CD4-positive, CD25-positive, alpha-beta regulatory T cell (primary cell): ENCODE data around the gene SNRNP70. TPM values are rescaled to one million over a fixed set of nuclear protein-coding genes. Genes with fewer than 3 reads are reported as not detected.
"Not testable (repeated sequence)": the region's sequence is repeated elsewhere in the genome, so short reads cannot be mapped to it uniquely, and the experiment has no call there.

Experiments
- ATAC-seq, 2 donors: fragments of 150-1000 bp; cut with Tn5 transposase; one replicate each; pipeline ENCODE4 v1.10.0; 2021; ENCODE audit warnings: low read depth in 2 of 2, moderate number of reproducible peaks in 2 of 2, moderate library complexity in 1 of 2
- DNase-seq, 3 donors: peaks; one replicate each; pipeline versions ENCODE4 v3.0.0 to v3.0.0-alpha.2; 2012 to 2022; ENCODE audit warnings: mixed read lengths in 1 of 3
- H3K27ac ChIP-seq: one replicate; pipeline ENCODE4 v1.7.0; 2013; ENCODE audit warnings: mild to moderate bottlenecking, low read length; ENCODE audit not compliant: insufficient read depth, poor library complexity, severe bottlenecking
- H3K27me3 ChIP-seq: one replicate; pipeline ENCODE4 v1.7.0; 2013; ENCODE audit warnings: low read length; ENCODE audit not compliant: control insufficient read depth, insufficient read depth
- H3K36me3 ChIP-seq: one replicate; pipeline ENCODE4 v1.7.0; 2013; ENCODE audit warnings: mild to moderate bottlenecking, low read length, moderate library complexity; ENCODE audit not compliant: control insufficient read depth, insufficient read depth
- H3K4me1 ChIP-seq: 2 replicates; pipeline ENCODE4 v1.7.0; 2013; ENCODE audit warnings: mild to moderate bottlenecking, low read length; ENCODE audit not compliant: insufficient read depth, control insufficient read depth, poor library complexity, severe bottlenecking
- H3K4me3 ChIP-seq: one replicate; pipeline ENCODE4 v1.7.0; 2013; ENCODE audit warnings: low read depth, mild to moderate bottlenecking, low read length, moderate library complexity
- H3K9me3 ChIP-seq, 2 experiments: 1 replicate in 1 of 2; 2 replicates in 1 of 2; pipeline ENCODE4 v1.7.0; 2013; ENCODE audit warnings: low read length in 2 of 2, mild to moderate bottlenecking in 1 of 2, moderate library complexity in 1 of 2; ENCODE audit not compliant: control insufficient read depth in 2 of 2
- H3K27ac Mint-ChIP-seq, 3 donors: one replicate each; pipeline ENCODE4 v1.8.0; 2020 to 2022; ENCODE audit warnings: mild to moderate bottlenecking in 3 of 3, mixed read lengths in 3 of 3, moderate library complexity in 2 of 3
- H3K27me3 Mint-ChIP-seq: one replicate; pipeline ENCODE4 v1.8.0; 2022; ENCODE audit warnings: mild to moderate bottlenecking, mixed read lengths
- H3K36me3 Mint-ChIP-seq: one replicate; pipeline ENCODE4 v1.8.0; 2020; ENCODE audit warnings: mixed read lengths
- H3K4me1 Mint-ChIP-seq, 4 donors: one replicate each; pipeline ENCODE4 v1.8.0; 2020 to 2022; ENCODE audit warnings: mixed read lengths in 4 of 4, mild to moderate bottlenecking in 1 of 4
- H3K4me3 Mint-ChIP-seq, 4 donors: one replicate each; pipeline ENCODE4 v1.8.0; 2020 to 2022; ENCODE audit warnings: mild to moderate bottlenecking in 4 of 4, mixed read lengths in 4 of 4, moderate library complexity in 3 of 4
- H3K9me3 Mint-ChIP-seq, 7 donors: one replicate each; pipeline ENCODE4 v1.8.0; 2020 to 2022; ENCODE audit warnings: mixed read lengths in 7 of 7, mild to moderate bottlenecking in 3 of 7, moderate library complexity in 2 of 7
- polyA plus RNA-seq, 4 donors: library from polyadenylated mRNA; unstranded; fragments of 300-500 nt; fragmentation: Illumina TruSeq; gene quantifications; one replicate each; pipeline ENCODE4 v1.2.3, GENCODE V29; 2021
- total RNA-seq: library from RNA; stranded (reverse); gene quantifications from one replicate; pipeline ENCODE4 v1.2.3, GENCODE V29; 2022

The SNRNP70 gene
- total and polyA plus RNA-seq, 5 donors from 2014 or later = 45.5 to 381 (median 54.8) TPM

GRCh38 chr19:49067554-49067953 lies 17.7 kb upstream of the SNRNP70 start:
- no peak for ATAC-seq
- peaks cover 10% of the 10 kb centered on the region for H3K27me3 ChIP-seq
- peaks cover 0 to 5% (median 0%) of the 10 kb centered on the region in 7 donors for H3K9me3 Mint-ChIP-seq
- no peaks in the 10 kb centered on the region for H3K36me3 ChIP-seq
- no peak overlapping the region for H3K4me3 ChIP-seq
- H3K9me3 ChIP-seq = no peaks in the 10 kb centered on the region
- H3K4me1 ChIP-seq = peaks cover 6% of the 10 kb centered on the region
- H3K4me1 Mint-ChIP-seq = peaks cover 0 to 13% (median 2%) of the 10 kb centered on the region in 4 donors
- no peak overlapping the region for H3K4me3 Mint-ChIP-seq
- no peak for DNase-seq
- H3K27ac ChIP-seq = no peak overlapping the region
- peaks cover 4% of the 10 kb centered on the region for H3K36me3 Mint-ChIP-seq
- H3K27me3 Mint-ChIP-seq = peaks cover 85% of the 10 kb centered on the region
- no peak overlapping the region for H3K27ac Mint-ChIP-seq

GRCh38 chr19:49069026-49069425 lies 16.2 kb upstream of the SNRNP70 start:
- ATAC-seq (no peak), DNase-seq (no peak)
- H3K36me3 ChIP-seq = no peaks in the 10 kb centered on the region
- no peak overlapping the region for H3K27ac ChIP-seq
- Mint-ChIP-seq H3K4me1 (peaks cover 0 to 22% (median 8%) of the 10 kb centered on the region in 4 donors), H3K9me3 (peaks cover 0 to 7% (median 0%) of the 10 kb centered on the region in 7 donors), H3K27me3 (peaks cover 84% of the 10 kb centered on the region), H3K36me3 (peaks cover 4% of the 10 kb centered on the region), H3K27ac (no peak overlapping the region), H3K4me3 (peak overlapping the region in 1 of 4 donors; percentile 45)
- peaks cover 18% of the 10 kb centered on the region for H3K27me3 ChIP-seq
- H3K4me1 ChIP-seq = peaks cover 6% of the 10 kb centered on the region
- no peak overlapping the region for H3K4me3 ChIP-seq
- no peaks in the 10 kb centered on the region for H3K9me3 ChIP-seq

GRCh38 chr19:49070416-49070815 lies 14.8 kb upstream of the SNRNP70 start:
- Mint-ChIP-seq H3K27me3 (peaks cover 87% of the 10 kb centered on the region), H3K27ac (peak overlapping the region in 1 of 3 donors; percentile 56), H3K4me3 (peak overlapping the region in 1 of 4 donors; percentile 17)

GRCh38 chr19:49071860-49072547 lies 13.2 kb upstream of the SNRNP70 start:
- no peaks in the 10 kb centered on the region for H3K4me1 ChIP-seq
- peak overlapping the region in 1 of 4 donors; percentile 41 for H3K4me3 Mint-ChIP-seq
- H3K27me3 Mint-ChIP-seq = peaks cover 80% of the 10 kb centered on the region
- H3K9me3 ChIP-seq = no peaks in the 10 kb centered on the region
- H3K4me3 ChIP-seq = no peak overlapping the region
- peaks cover 0 to 9% (median 0%) of the 10 kb centered on the region in 7 donors for H3K9me3 Mint-ChIP-seq
- ATAC-seq (no peak), DNase-seq (no peak)
- H3K27ac Mint-ChIP-seq = no peak overlapping the region
- peaks cover 19% of the 10 kb centered on the region for H3K27me3 ChIP-seq
- H3K36me3 ChIP-seq = no peaks in the 10 kb centered on the region
- H3K4me1 Mint-ChIP-seq = peaks cover 0 to 14% (median 9%) of the 10 kb centered on the region in 4 donors
- H3K27ac ChIP-seq = no peak overlapping the region
- peaks cover 4% of the 10 kb centered on the region for H3K36me3 Mint-ChIP-seq

More at GRCh38 chr19:49070416-49070815, 14.8 kb upstream of the SNRNP70 start:
- Mint-ChIP-seq H3K4me1 (peaks cover 0 to 22% (median 9%) of the 10 kb centered on the region in 4 donors), H3K9me3 (peaks cover 0 to 9% (median 0%) of the 10 kb centered on the region in 7 donors), H3K36me3 (peaks cover 4% of the 10 kb centered on the region)
- Histone ChIP-seq H3K27ac (no peak overlapping the region), H3K36me3 (no peaks in the 10 kb centered on the region), H3K27me3 (peaks cover 19% of the 10 kb centered on the region), H3K4me3 (no peak overlapping the region), H3K9me3 (no peaks in the 10 kb centered on the region), H3K4me1 (no peaks in the 10 kb centered on the region)
- no peak for DNase-seq
- ATAC-seq = no peak

- Histone ChIP-seq H3K36me3 (no peaks in the 10 kb centered on the region), H3K4me1 (no peaks in the 10 kb centered on the region), H3K9me3 (no peaks in the 10 kb centered on the region), H3K27me3 (peaks cover 14% of the 10 kb centered on the region), H3K4me3 (no peak overlapping the region), H3K27ac (no peak overlapping the region)
- DNase-seq (no peak), ATAC-seq (no peak)
- Mint-ChIP-seq H3K27me3 (peaks cover 64% of the 10 kb centered on the region), H3K27ac (peak overlapping the region in 1 of 3 donors; percentile 59), H3K9me3 (peaks cover 0 to 8% (median 0%) of the 10 kb centered on the region in 7 donors), H3K36me3 (peaks cover 4% of the 10 kb centered on the region), H3K4me1 (peaks cover 0 to 14% (median 9%) of the 10 kb centered on the region in 4 donors), H3K4me3 (peak overlapping the region in 3 of 4 donors; percentile 29 to 49 (median 45))
Measured at GRCh38 chr19:49073514-49074378, 11.5 kb upstream of the SNRNP70 start.

GRCh38 chr19:49074869-49075268 lies 10.4 kb upstream of the SNRNP70 start:
- not testable (repeated sequence) for H3K36me3 Mint-ChIP-seq, H3K4me3 Mint-ChIP-seq, H3K9me3 Mint-ChIP-seq, DNase-seq, H3K27ac ChIP-seq, H3K4me3 ChIP-seq, H3K4me1 ChIP-seq, H3K27me3 ChIP-seq, H3K9me3 ChIP-seq, H3K36me3 ChIP-seq, ATAC-seq, H3K27ac Mint-ChIP-seq
- Mint-ChIP-seq H3K27me3 (peaks cover 53% of the 10 kb centered on the region), H3K4me1 (peaks cover 0 to 14% (median 9%) of the 10 kb centered on the region in 4 donors)

- Histone ChIP-seq H3K27ac (no peak overlapping the region), H3K27me3 (no peaks in the 10 kb centered on the region), H3K9me3 (no peaks in the 10 kb centered on the region), H3K4me3 (no peak overlapping the region), H3K36me3 (no peaks in the 10 kb centered on the region), H3K4me1 (peaks cover 5% of the 10 kb centered on the region)
- H3K27me3 Mint-ChIP-seq = peaks cover 17% of the 10 kb centered on the region
- DNase-seq (no peak), ATAC-seq (no peak)
- no peak overlapping the region for H3K27ac Mint-ChIP-seq
- H3K9me3 Mint-ChIP-seq = peaks cover 0 to 2% (median 0%) of the 10 kb centered on the region in 7 donors
- peaks cover 0 to 12% (median 6%) of the 10 kb centered on the region in 4 donors for H3K4me1 Mint-ChIP-seq
- H3K36me3 Mint-ChIP-seq = no peaks in the 10 kb centered on the region
- no peak overlapping the region for H3K4me3 Mint-ChIP-seq
Measured at GRCh38 chr19:49080392-49080791, 4.9 kb upstream of the SNRNP70 start.
